ENCODE results near the gene RBM7.

Gene RBM7

GRCh38 chr11:114400216-114400914, at the start of gene RBM7, which contains the start of gene C11orf71:
TSS of gene RBM7 (plus strand) at chr11:114400666. CDS start at chr11:114400672, 6 bp downstream.
TSS of gene C11orf71 (minus strand) at chr11:114400511. CDS start at chr11:114400331, 180 bp downstream.
- DNase-seq (ENCODE audit: low read depth) = peak; percentile 99
- H3K4me3 ChIP-seq (ENCODE audit: low read length) = peak within 1 kb of the TSS; percentile 78
- no peak for TF ChIP-seq CTCF (conservative IDR thresholded peaks at IDR 0.05; ENCODE audit: low read length)

GRCh38 chr11:114353443-114353842, 47.0 kb upstream of the RBM7 start:
- no peak overlapping the region for H3K4me3 ChIP-seq (ENCODE audit: low read length)
- no peak for TF ChIP-seq CTCF (conservative IDR thresholded peaks at IDR 0.05; ENCODE audit: low read length)
- no peak for DNase-seq (ENCODE audit: low read depth)

GRCh38 chr11:114354076-114354475, 46.4 kb upstream of the RBM7 start:
- no peak for TF ChIP-seq CTCF (conservative IDR thresholded peaks at IDR 0.05; ENCODE audit: low read length)
- peak; percentile 66 for DNase-seq (ENCODE audit: low read depth)
- H3K4me3 ChIP-seq (ENCODE audit: low read length) = no peak overlapping the region

GRCh38 chr11:114358716-114359115, 41.8 kb upstream of the RBM7 start:
- peak; percentile 48 for DNase-seq (ENCODE audit: low read depth)
- no peak for TF ChIP-seq CTCF (conservative IDR thresholded peaks at IDR 0.05; ENCODE audit: low read length)
- H3K4me3 ChIP-seq (ENCODE audit: low read length) = no peak overlapping the region

GRCh38 chr11:114359342-114359741, 41.1 kb upstream of the RBM7 start:
- DNase-seq (ENCODE audit: low read depth) = peak; percentile 29
- no peak overlapping the region for H3K4me3 ChIP-seq (ENCODE audit: low read length)
- TF ChIP-seq CTCF (conservative IDR thresholded peaks at IDR 0.05; ENCODE audit: low read length) = no peak

GRCh38 chr11:114362326-114362725, 38.1 kb upstream of the RBM7 start:
- H3K4me3 ChIP-seq (ENCODE audit: low read length) = no peak overlapping the region
- no peak for TF ChIP-seq CTCF (conservative IDR thresholded peaks at IDR 0.05; ENCODE audit: low read length)
- DNase-seq (ENCODE audit: low read depth) = no peak

- DNase-seq (ENCODE audit: low read depth) = no peak
- no peak for TF ChIP-seq CTCF (conservative IDR thresholded peaks at IDR 0.05; ENCODE audit: low read length)
- H3K4me3 ChIP-seq (ENCODE audit: low read length) = no peak overlapping the region
Observed at GRCh38 chr11:114362958-114363357, 37.5 kb upstream of the RBM7 start.
